Measurements from ENCODE around the gene CROCC2.

The CROCC2 gene

GRCh38 chr2:240965905-240966456 is 59.8 kb downstream of the CROCC2 start:
- no peaks in the 10 kb centered on the region for H3K27me3 ChIP-seq (replicated peaks; ENCODE audit: control insufficient read depth, insufficient read depth, low read length, poor library complexity, severe bottlenecking)
- H3K4me1 ChIP-seq (ENCODE audit: control insufficient read depth, insufficient read depth, low read length, poor library complexity, severe bottlenecking): no peaks in the 10 kb centered on the region
- no peaks in the 10 kb centered on the region for H3K36me3 ChIP-seq (ENCODE audit: control insufficient read depth, insufficient read depth, low read length)
- DNase-seq: no peak
- H3K27ac ChIP-seq (ENCODE audit: insufficient read depth, low read length, poor library complexity, severe bottlenecking): no peak overlapping the region
- no peak overlapping the region for H3K4me3 ChIP-seq (ENCODE audit: insufficient read depth, low read depth, low read length, poor library complexity, severe bottlenecking)
- no peaks in the 10 kb centered on the region for H3K9me3 ChIP-seq (ENCODE audit: control insufficient read depth, low read length)

GRCh38 chr2:240966457-240966905 is 60.3 kb downstream of the CROCC2 start:
- no peaks in the 10 kb centered on the region for H3K4me1 ChIP-seq (ENCODE audit: control insufficient read depth, insufficient read depth, low read length, poor library complexity, severe bottlenecking)
- no peaks in the 10 kb centered on the region for H3K27me3 ChIP-seq (replicated peaks; ENCODE audit: control insufficient read depth, insufficient read depth, low read length, poor library complexity, severe bottlenecking)
- no peak overlapping the region for H3K4me3 ChIP-seq (ENCODE audit: insufficient read depth, low read depth, low read length, poor library complexity, severe bottlenecking)
- no peak overlapping the region for H3K27ac ChIP-seq (ENCODE audit: insufficient read depth, low read length, poor library complexity, severe bottlenecking)
- H3K36me3 ChIP-seq (ENCODE audit: control insufficient read depth, insufficient read depth, low read length): no peaks in the 10 kb centered on the region
- DNase-seq: no peak
- H3K9me3 ChIP-seq (ENCODE audit: control insufficient read depth, low read length): no peaks in the 10 kb centered on the region

GRCh38 chr2:240966906-240967680 is 61.0 kb downstream of the CROCC2 start:
- no peaks in the 10 kb centered on the region for H3K9me3 ChIP-seq (ENCODE audit: control insufficient read depth, low read length)
- H3K27ac ChIP-seq (ENCODE audit: insufficient read depth, low read length, poor library complexity, severe bottlenecking): no peak overlapping the region
- no peaks in the 10 kb centered on the region for H3K27me3 ChIP-seq (replicated peaks; ENCODE audit: control insufficient read depth, insufficient read depth, low read length, poor library complexity, severe bottlenecking)
- no peak overlapping the region for H3K4me3 ChIP-seq (ENCODE audit: insufficient read depth, low read depth, low read length, poor library complexity, severe bottlenecking)
- DNase-seq: no peak
- H3K36me3 ChIP-seq (ENCODE audit: control insufficient read depth, insufficient read depth, low read length): no peaks in the 10 kb centered on the region
- no peaks in the 10 kb centered on the region for H3K4me1 ChIP-seq (ENCODE audit: control insufficient read depth, insufficient read depth, low read length, poor library complexity, severe bottlenecking)

DNA sequence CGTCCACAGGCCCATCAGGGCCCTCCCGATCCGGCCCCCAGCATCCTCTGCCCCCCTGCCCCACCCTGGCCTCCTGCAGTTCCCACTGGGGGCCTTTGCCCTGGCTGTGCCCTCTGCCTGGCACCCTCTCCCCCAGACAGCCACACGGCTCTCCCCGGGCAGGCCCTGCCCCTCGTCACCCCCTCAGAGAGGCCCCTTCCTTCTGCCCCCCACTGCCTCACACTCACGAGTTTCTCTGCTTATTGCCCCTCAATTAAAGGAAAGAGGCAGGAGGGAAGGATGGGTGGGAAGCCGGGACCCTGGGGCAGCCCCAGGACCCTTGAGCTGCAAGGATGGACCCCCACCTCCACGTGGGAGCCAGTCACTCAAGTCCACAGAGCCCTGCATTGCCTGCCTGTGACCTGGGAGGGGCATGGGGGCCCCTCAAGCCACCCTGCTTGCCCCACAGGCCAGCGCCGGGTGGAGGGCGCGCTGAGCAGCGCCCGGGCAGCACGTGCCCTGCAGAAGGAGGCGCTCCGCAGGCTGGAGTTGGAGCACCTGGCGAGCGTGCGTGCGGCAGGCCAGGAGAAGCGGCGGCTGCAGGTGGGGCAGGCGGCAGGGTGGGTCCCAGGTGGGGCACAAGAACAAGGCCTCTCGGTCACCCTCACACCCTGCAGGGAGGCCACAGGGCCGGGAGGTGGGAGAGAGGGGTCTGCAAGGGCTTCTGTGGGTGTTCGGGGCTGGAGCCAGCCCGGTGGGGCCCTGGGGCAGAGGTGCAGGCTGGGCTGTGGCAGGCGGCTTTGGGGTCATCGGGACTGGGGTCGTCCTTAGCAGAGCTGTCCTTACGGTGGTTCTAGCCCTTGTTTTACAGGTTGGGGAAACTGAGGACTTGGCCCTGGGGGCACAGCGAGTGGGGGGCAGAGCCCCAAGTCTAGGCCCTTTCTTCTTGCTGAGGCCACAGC is 61.8 kb downstream of the CROCC2 start:
- no peak for DNase-seq
- H3K9me3 ChIP-seq (ENCODE audit: control insufficient read depth, low read length): no peaks in the 10 kb centered on the region
- H3K36me3 ChIP-seq (ENCODE audit: control insufficient read depth, insufficient read depth, low read length): no peaks in the 10 kb centered on the region
- no peaks in the 10 kb centered on the region for H3K27me3 ChIP-seq (replicated peaks; ENCODE audit: control insufficient read depth, insufficient read depth, low read length, poor library complexity, severe bottlenecking)
- H3K4me1 ChIP-seq (ENCODE audit: control insufficient read depth, insufficient read depth, low read length, poor library complexity, severe bottlenecking): no peaks in the 10 kb centered on the region
- H3K27ac ChIP-seq (ENCODE audit: insufficient read depth, low read length, poor library complexity, severe bottlenecking): no peak overlapping the region
- no peak overlapping the region for H3K4me3 ChIP-seq (ENCODE audit: insufficient read depth, low read depth, low read length, poor library complexity, severe bottlenecking)

DNA sequence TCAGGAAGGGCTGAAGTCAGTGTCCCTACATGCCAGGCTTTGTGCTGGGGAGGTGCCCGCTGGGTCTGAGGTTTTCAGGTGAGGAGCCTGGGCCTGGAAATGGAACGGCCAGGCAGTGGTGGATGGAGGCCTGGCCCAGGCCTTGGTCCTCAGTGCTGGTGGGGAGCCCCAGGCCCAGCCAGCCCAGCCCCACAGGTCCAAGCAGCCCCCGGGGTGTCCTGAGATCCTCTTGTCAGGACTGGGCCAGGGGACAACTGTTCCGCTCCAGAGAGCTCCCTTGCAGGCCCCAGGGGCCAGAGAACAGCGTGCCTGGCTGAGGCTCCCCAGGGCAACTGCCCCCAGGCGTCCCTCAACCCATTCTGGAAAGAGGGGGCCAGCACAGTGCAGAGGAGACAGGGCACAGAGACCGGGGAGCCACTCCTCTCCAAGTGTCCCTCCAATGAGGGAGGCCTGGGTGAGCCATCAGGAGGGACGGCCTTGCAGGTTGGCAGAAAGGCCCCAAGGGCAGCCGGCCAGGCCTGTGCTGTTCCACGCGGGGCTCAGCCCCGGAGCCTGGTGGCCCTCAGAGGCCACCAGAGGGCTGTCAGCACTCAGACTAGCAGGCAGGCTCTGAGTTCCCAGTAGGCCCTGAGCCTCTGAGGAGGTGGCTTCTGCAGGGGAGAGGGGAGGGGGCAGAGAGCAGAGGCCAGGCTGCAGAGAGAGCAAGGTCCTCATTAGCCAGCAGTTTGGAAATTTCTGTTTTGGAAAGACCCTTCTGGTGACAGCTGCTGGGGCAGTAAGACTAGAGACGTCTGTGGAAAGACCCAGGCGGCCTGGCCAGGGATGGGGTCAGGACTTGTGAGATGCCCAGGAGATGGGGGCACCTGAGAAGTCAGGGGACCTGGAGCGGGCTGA is 62.8 kb downstream of the CROCC2 start:
- DNase-seq: no peak
- Histone ChIP-seq H3K36me3 (ENCODE audit: control insufficient read depth, insufficient read depth, low read length) (no peaks in the 10 kb centered on the region), H3K27ac (ENCODE audit: insufficient read depth, low read length, poor library complexity, severe bottlenecking) (no peak overlapping the region), H3K4me3 (ENCODE audit: insufficient read depth, low read depth, low read length, poor library complexity, severe bottlenecking) (no peak overlapping the region), H3K9me3 (ENCODE audit: control insufficient read depth, low read length) (no peaks in the 10 kb centered on the region), H3K4me1 (ENCODE audit: control insufficient read depth, insufficient read depth, low read length, poor library complexity, severe bottlenecking) (no peaks in the 10 kb centered on the region), H3K27me3 (replicated peaks; ENCODE audit: control insufficient read depth, insufficient read depth, low read length, poor library complexity, severe bottlenecking) (no peaks in the 10 kb centered on the region)

GRCh38 chr2:240970104-240970503 is 64.0 kb downstream of the CROCC2 start:
- H3K36me3 ChIP-seq (ENCODE audit: control insufficient read depth, insufficient read depth, low read length): no peaks in the 10 kb centered on the region
- peaks cover under 1% of the 10 kb centered on the region for H3K4me1 ChIP-seq (ENCODE audit: control insufficient read depth, insufficient read depth, low read length, poor library complexity, severe bottlenecking)
- no peak overlapping the region for H3K27ac ChIP-seq (ENCODE audit: insufficient read depth, low read length, poor library complexity, severe bottlenecking)
- no peak for DNase-seq
- no peaks in the 10 kb centered on the region for H3K27me3 ChIP-seq (replicated peaks; ENCODE audit: control insufficient read depth, insufficient read depth, low read length, poor library complexity, severe bottlenecking)
- H3K4me3 ChIP-seq (ENCODE audit: insufficient read depth, low read depth, low read length, poor library complexity, severe bottlenecking): no peak overlapping the region
- no peaks in the 10 kb centered on the region for H3K9me3 ChIP-seq (ENCODE audit: control insufficient read depth, low read length)

GRCh38 chr2:240970816-240971215 is 64.7 kb downstream of the CROCC2 start:
- no peak overlapping the region for H3K4me3 ChIP-seq (ENCODE audit: insufficient read depth, low read depth, low read length, poor library complexity, severe bottlenecking)

DNA sequence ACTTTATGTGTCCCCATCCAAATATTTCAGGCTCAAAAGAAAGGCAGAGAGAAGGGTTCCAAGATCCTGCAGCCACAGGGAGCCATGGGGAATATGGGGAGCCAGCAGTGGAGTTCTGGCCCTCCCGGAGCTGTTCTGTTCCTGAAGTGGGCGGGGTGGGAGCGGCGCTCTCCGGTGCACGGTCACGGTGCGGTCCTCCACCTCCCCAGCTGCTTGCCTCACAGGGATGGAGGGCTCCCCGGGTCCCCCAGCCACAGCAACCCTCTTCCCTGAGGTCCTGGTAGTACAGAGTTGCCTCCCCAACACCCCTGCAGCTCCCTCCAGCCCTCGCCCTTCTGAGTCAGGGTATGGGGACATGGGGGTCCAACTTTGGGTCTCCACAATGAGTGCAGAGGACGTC is 66.1 kb downstream of the CROCC2 start:
- Histone ChIP-seq H3K9me3 (ENCODE audit: control insufficient read depth, low read length) (no peaks in the 10 kb centered on the region), H3K4me1 (ENCODE audit: control insufficient read depth, insufficient read depth, low read length, poor library complexity, severe bottlenecking) (peaks cover 4% of the 10 kb centered on the region), H3K4me3 (ENCODE audit: insufficient read depth, low read depth, low read length, poor library complexity, severe bottlenecking) (no peak overlapping the region), H3K27me3 (replicated peaks; ENCODE audit: control insufficient read depth, insufficient read depth, low read length, poor library complexity, severe bottlenecking) (peaks cover 3% of the 10 kb centered on the region), H3K27ac (ENCODE audit: insufficient read depth, low read length, poor library complexity, severe bottlenecking) (no peak overlapping the region), H3K36me3 (ENCODE audit: control insufficient read depth, insufficient read depth, low read length) (no peaks in the 10 kb centered on the region)
- no peak for DNase-seq

More at GRCh38 chr2:240970816-240971215, 64.7 kb downstream of the CROCC2 start:
- Histone ChIP-seq H3K9me3 (ENCODE audit: control insufficient read depth, low read length) (no peaks in the 10 kb centered on the region), H3K4me1 (ENCODE audit: control insufficient read depth, insufficient read depth, low read length, poor library complexity, severe bottlenecking) (peaks cover 4% of the 10 kb centered on the region), H3K27me3 (replicated peaks; ENCODE audit: control insufficient read depth, insufficient read depth, low read length, poor library complexity, severe bottlenecking) (peaks cover 3% of the 10 kb centered on the region), H3K27ac (ENCODE audit: insufficient read depth, low read length, poor library complexity, severe bottlenecking) (no peak overlapping the region), H3K36me3 (ENCODE audit: control insufficient read depth, insufficient read depth, low read length) (no peaks in the 10 kb centered on the region)
- DNase-seq: no peak

All from effector memory CD4-positive, alpha-beta T cell (primary cell).